Measurements from ENCODE around the gene TIGD1. TPM values are rescaled to one million over a fixed set of nuclear protein-coding genes. Genes with fewer than 3 reads are reported as not detected.
"Not testable (repeated sequence)": the region's sequence is repeated elsewhere in the genome, so short reads cannot be mapped to it uniquely, and the experiment has no call there.

TIGD1 gene
- total RNA-seq, 4 donors from 2014 or later, result 4.6 to 16.3 (median 7.9) TPM

GRCh38 chr2:232533944-232534710, 16.2 kb downstream of the TIGD1 start:
- Histone ChIP-seq H3K4me1 (peaks cover 4% of the 10 kb centered on the region), H3K9me3 (no peaks in the 10 kb centered on the region), H3K4me3 (no peak overlapping the region), H3K27ac (no peak overlapping the region), H3K36me3 (no peaks in the 10 kb centered on the region), H3K27me3 (peaks cover 43% of the 10 kb centered on the region)
- DNase-seq (ENCODE audit: low spot score in 2 of 2), result no peak
- WGBS, result 77% methylated on average over 3 of the region's 13 CpGs
- TF ChIP-seq EP300 (IDR thresholded peaks at IDR 0.05) (no peak), CTCF (IDR thresholded peaks at IDR 0.05) (no peak), POLR2AphosphoS5 (IDR thresholded peaks at IDR 0.05) (no peak), POLR2A (IDR thresholded peaks at IDR 0.05) (no peak)

- not testable (repeated sequence) for H3K4me1 ChIP-seq; H3K9me3 ChIP-seq; H3K4me3 ChIP-seq; H3K27ac ChIP-seq; DNase-seq (ENCODE audit: low spot score in 2 of 2); H3K36me3 ChIP-seq
- H3K27me3 ChIP-seq, result peaks cover 33% of the 10 kb centered on the region
- WGBS, result 75% methylated on average over 6 of the region's 7 CpGs
Observed at GRCh38 chr2:232532821-232533220, 17.5 kb downstream of the TIGD1 start.

- H3K9me3 ChIP-seq, result no peaks in the 10 kb centered on the region
- no peak overlapping the region for H3K4me3 ChIP-seq
- peaks cover 3% of the 10 kb centered on the region for H3K4me1 ChIP-seq
- no peak for DNase-seq (ENCODE audit: low spot score in 2 of 2)
- no peak overlapping the region for H3K27ac ChIP-seq
- no peaks in the 10 kb centered on the region for H3K36me3 ChIP-seq
- no peak for TF ChIP-seq EP300 (IDR thresholded peaks at IDR 0.05)
- WGBS, result 56% methylated on average over 9 of the region's 9 CpGs
- peaks cover 29% of the 10 kb centered on the region for H3K27me3 ChIP-seq
Observed at GRCh38 chr2:232532419-232532818, 17.9 kb downstream of the TIGD1 start.

GRCh38 chr2:232530626-232531260, 19.6 kb downstream of the TIGD1 start:
- WGBS, result 74% methylated on average over 7 of the region's 9 CpGs
- Histone ChIP-seq H3K4me3 (no peak overlapping the region), H3K27ac (no peak overlapping the region), H3K27me3 (peaks cover 33% of the 10 kb centered on the region), H3K9me3 (no peaks in the 10 kb centered on the region), H3K36me3 (no peaks in the 10 kb centered on the region), H3K4me1 (peaks cover 2% of the 10 kb centered on the region)
- DNase-seq (ENCODE audit: low spot score in 2 of 2), result no peak
- TF ChIP-seq POLR2AphosphoS5 (IDR thresholded peaks at IDR 0.05) (no peak), EP300 (IDR thresholded peaks at IDR 0.05) (no peak), CTCF (IDR thresholded peaks at IDR 0.05) (no peak), POLR2A (IDR thresholded peaks at IDR 0.05) (no peak)

- H3K4me1 ChIP-seq, result peaks cover 7% of the 10 kb centered on the region
- peaks cover 33% of the 10 kb centered on the region for H3K27me3 ChIP-seq
- no peaks in the 10 kb centered on the region for H3K36me3 ChIP-seq
- WGBS, result 91% methylated on average over 17 of the region's 17 CpGs
- no peaks in the 10 kb centered on the region for H3K9me3 ChIP-seq
- H3K27ac ChIP-seq, result no peak overlapping the region
- no peak overlapping the region for H3K4me3 ChIP-seq
- DNase-seq (ENCODE audit: low spot score in 2 of 2), result no peak
- TF ChIP-seq POLR2AphosphoS5 (IDR thresholded peaks at IDR 0.05) (no peak), POLR2A (IDR thresholded peaks at IDR 0.05) (no peak), EP300 (IDR thresholded peaks at IDR 0.05) (no peak), CTCF (IDR thresholded peaks at IDR 0.05) (no peak)
Observed at GRCh38 chr2:232529806-232530547, 20.4 kb downstream of the TIGD1 start.
